GM12892 (cell line): Measurements from ENCODE around the gene PIGC.

Experiments
- POLR2A ChIP-seq: IDR thresholded peaks from 2 replicates; pipeline ENCODE4 v1.6.1; 2011; ENCODE audit warnings: low read depth, low read length, control low read depth
- POLR2AphosphoS5 ChIP-seq: IDR thresholded peaks from 2 replicates; pipeline ENCODE4 v1.6.1; 2011; ENCODE audit warnings: low read depth, low read length, control low read depth
- TAF1 ChIP-seq: IDR thresholded peaks from 2 replicates; pipeline ENCODE4 v1.6.1; 2011; ENCODE audit warnings: low read depth, mild to moderate bottlenecking, control low read depth, low read length, borderline replicate concordance

DNA sequence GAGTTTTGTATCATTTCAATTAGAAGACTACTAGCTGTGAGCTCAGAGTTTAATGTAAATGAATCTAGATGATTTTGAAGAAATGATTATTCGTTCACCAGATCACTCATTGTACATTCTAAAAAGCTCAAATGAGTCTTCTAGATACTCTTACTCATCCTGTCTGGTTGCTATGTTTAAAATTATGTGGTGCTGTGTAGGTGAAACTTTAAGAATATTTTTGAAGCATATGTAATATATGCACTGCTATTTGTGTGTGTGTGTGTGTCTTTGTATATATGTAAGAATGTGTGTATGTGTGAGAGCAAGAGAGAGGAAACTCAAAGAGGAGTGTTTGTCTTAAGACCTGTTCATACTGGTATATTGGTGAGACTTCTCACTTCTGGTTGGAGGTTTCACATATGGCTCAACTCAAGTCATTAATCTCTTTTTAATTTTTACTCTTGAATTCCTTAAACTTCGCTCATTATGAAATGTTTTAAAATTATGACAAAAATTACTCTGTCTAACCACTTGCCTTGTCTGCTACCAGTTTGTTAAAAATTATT is 32.0 kb downstream of the PIGC start:
- TF ChIP-seq POLR2A (no peak), POLR2AphosphoS5 (no peak), TAF1 (no peak)
